ENCODE data around the gene VCPKMT. TPM values are rescaled to one million over a fixed set of nuclear protein-coding genes. Genes with fewer than 3 reads are reported as not detected.

Gene VCPKMT
- polyA plus RNA-seq, 1 experiment: 3.8 TPM

DNA sequence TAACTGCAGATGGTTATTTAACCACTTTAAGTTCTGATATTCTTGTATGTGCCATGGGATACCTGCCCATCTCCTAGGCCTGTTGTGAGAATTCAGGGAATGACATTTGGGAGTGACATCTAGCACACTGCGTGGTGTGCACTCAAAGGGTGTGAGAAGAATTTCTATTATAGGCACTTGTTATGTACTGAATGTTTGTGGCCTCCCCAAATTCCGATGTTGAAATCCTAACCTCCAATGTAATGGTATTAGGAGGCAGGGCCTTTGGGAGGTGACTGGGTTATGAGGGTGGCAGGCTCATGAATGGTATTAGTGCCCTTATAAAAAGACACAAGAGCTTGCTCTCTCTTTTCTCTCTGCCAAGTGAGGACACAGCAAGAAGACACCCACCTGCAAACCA is 27.6 kb downstream of the VCPKMT start:
- no peak for TF ChIP-seq CTCF (IDR thresholded peaks at IDR 0.05; ENCODE audit: insufficient read depth, low read depth, low read length)
- Histone ChIP-seq H3K36me3 (ENCODE audit: control insufficient read depth, insufficient read depth, low read length) (no peaks in the 10 kb centered on the region; the same call in 1 of the 2 replicates), H3K27me3 (ENCODE audit: control insufficient read depth, insufficient read depth, low read length) (no peaks in the 10 kb centered on the region), H3K4me3 (ENCODE audit: low read depth, low read length) (no peak overlapping the region)
- ChIA-PET CTCF (interaction anchor here (0.8 to 1.2 kb wide), 3 partner anchors 9 to 19 kb away, joined by 3 read pairs; no protein-coding TSS in a partner anchor), POLR2A (no interaction called here)
- no peak for DNase-seq (ENCODE audit: low read depth)

DNA sequence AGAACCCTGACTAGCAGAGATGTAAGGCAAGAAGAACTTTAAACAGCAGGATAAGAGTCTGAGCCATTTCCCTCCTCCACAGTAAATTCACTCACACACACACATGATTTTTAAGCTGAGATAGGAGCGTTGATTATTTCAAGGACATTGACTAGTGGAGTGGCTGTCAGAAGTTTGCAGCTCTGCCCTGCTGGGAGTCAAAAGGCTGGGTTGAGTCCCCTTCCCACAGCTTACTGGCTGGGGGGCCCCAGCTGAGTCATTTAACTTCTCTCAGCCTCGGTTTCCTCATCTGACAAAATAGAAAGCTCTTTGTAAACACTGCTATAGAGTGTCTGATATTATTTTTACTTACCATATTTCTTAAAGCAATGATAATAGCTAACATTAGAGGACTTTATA is 28.3 kb downstream of the VCPKMT start:
- ChIA-PET CTCF (interaction anchor here (0.7 to 1.0 kb wide), 2 partner anchors 136 to 222 kb away, joined by 3 read pairs; no protein-coding TSS in a partner anchor), POLR2A (interaction anchor here (0.5 kb wide), 1 partner anchor 321 kb away, joined by 5 read pairs; no protein-coding TSS in a partner anchor)
- Histone ChIP-seq H3K36me3 (ENCODE audit: control insufficient read depth, insufficient read depth, low read length) (no peaks in the 10 kb centered on the region; the same call in 1 of the 2 replicates), H3K4me3 (ENCODE audit: low read depth, low read length) (no peak overlapping the region), H3K27me3 (ENCODE audit: control insufficient read depth, insufficient read depth, low read length) (no peaks in the 10 kb centered on the region)
- no peak for DNase-seq (ENCODE audit: low read depth)
- no peak for TF ChIP-seq CTCF (IDR thresholded peaks at IDR 0.05; ENCODE audit: insufficient read depth, low read depth, low read length)

DNA sequence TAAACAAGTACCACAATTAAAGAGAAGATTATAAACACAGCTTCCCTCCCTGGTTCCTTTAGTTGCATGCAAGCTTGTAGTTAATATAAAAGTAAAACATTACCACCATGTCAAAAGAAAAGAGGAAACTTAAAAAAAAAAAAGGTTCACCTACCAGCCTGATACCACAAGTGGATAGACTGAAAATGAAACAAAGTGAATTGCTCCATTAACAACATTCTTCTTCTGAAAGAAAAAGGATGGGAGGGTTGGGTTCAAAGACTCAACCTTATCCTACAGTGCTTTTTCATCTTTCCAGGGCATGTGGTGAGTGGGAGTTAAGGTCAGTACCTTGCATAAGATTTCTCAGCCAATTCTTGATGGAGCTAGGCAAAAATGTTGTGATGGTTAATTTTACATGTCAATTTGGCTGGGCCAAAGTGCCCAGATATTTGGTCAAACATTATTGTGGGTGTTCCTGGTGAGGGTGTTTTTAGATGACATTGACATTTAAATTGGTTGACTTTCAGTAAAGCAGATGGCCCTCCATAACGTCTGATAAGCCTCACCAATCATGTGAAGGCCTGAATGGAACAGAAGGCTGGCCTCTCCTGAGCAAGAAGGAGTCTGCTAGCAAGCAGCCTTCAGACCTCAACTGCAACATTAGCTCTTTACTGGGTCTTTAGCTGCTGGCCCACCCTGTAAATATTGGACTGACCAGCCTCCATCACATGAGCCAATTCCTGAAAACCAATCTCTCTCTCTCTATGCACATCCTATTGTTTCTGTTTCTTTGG is 28.8 kb downstream of the VCPKMT start:
- no peak for DNase-seq (ENCODE audit: low read depth)
- Histone ChIP-seq H3K4me3 (ENCODE audit: low read depth, low read length) (no peak overlapping the region), H3K27me3 (ENCODE audit: control insufficient read depth, insufficient read depth, low read length) (no peaks in the 10 kb centered on the region), H3K36me3 (ENCODE audit: control insufficient read depth, insufficient read depth, low read length) (no peaks in the 10 kb centered on the region; the same call in 1 of the 2 replicates)
- POLR2A ChIA-PET: interaction anchor here (0.5 to 0.6 kb wide), 2 partner anchors 14 to 320 kb away, joined by 5 to 6 read pairs; no protein-coding TSS in a partner anchor
- CTCF ChIA-PET: interaction anchor here (0.7 to 1.2 kb wide), 3 partner anchors 15 to 222 kb away, joined by 3 to 4 read pairs (median 3); no protein-coding TSS in a partner anchor
- no peak for TF ChIP-seq CTCF (IDR thresholded peaks at IDR 0.05; ENCODE audit: insufficient read depth, low read depth, low read length)

DNA sequence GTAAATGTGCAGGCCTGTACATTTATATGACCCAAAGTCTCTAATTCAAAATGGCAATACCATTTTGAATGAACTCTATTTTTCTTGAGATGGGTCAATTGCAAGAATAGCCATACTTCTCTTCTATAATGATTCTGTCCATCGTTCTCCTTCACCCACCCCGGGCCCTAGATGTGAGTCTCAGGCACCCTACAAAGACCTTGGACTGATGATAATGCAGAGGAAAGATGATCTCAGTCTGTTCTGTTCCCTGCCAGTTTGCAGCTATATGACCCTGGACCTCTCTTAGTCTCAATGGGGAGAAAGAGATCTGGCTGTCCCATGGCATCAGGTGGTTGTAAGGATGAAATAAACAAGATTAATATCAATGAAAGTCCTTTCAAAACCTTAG is 30.1 kb downstream of the VCPKMT start:
- Histone ChIP-seq H3K4me3 (ENCODE audit: low read depth, low read length) (no peak overlapping the region), H3K27me3 (ENCODE audit: control insufficient read depth, insufficient read depth, low read length) (no peaks in the 10 kb centered on the region), H3K36me3 (ENCODE audit: control insufficient read depth, insufficient read depth, low read length) (no peaks in the 10 kb centered on the region; the same call in 1 of the 2 replicates)
- CTCF ChIA-PET: interaction anchor here (1.2 kb wide), 1 partner anchor 16 kb away, joined by 4 read pairs; no protein-coding TSS in a partner anchor
- POLR2A ChIA-PET: no interaction called here
- no peak for TF ChIP-seq CTCF (IDR thresholded peaks at IDR 0.05; ENCODE audit: insufficient read depth, low read depth, low read length)
- no peak for DNase-seq (ENCODE audit: low read depth)

- no peak for TF ChIP-seq CTCF (IDR thresholded peaks at IDR 0.05; ENCODE audit: insufficient read depth, low read depth, low read length)
- H3K27me3 ChIP-seq (ENCODE audit: control insufficient read depth, insufficient read depth, low read length): no peaks in the 10 kb centered on the region
- no peak overlapping the region for H3K4me3 ChIP-seq (ENCODE audit: low read depth, low read length)
- ChIA-PET CTCF (interaction anchor here (0.9 kb wide), 1 partner anchor 48 kb away, joined by 3 read pairs; no protein-coding TSS in a partner anchor), POLR2A (no interaction called here)
- no peak for DNase-seq (ENCODE audit: low read depth)
- H3K36me3 ChIP-seq (ENCODE audit: control insufficient read depth, insufficient read depth, low read length): no peaks in the 10 kb centered on the region; the same call in 1 of the 2 replicates
These were observed 30.6 kb downstream of the VCPKMT start for GRCh38 chr14:50085570-50086320.

Data from BJ (cell line).